H1 (cell line): ENCODE data around the gene FXN. TPM values are rescaled to one million over a fixed set of nuclear protein-coding genes. Genes with fewer than 3 reads are reported as not detected.
"Not testable (repeated sequence)": the region's sequence is repeated elsewhere in the genome, so short reads cannot be mapped to it uniquely, and the experiment has no call there.

Experiments
- CTCF ChIA-PET: fragments of 300-600 bp; sonication (Branson Sonifier 250); formaldehyde crosslinking; loops from one replicate; lab custom pipeline; 2021; ENCODE audit not compliant: partially characterized antibody; lab: Charles Lee
- POLR2A ChIA-PET: fragments of 300-600 bp; sonication (Branson Sonifier 250); formaldehyde crosslinking; loops from one replicate; lab custom pipeline; 2021; ENCODE audit warnings: inconsistent platforms; ENCODE audit not compliant: partially characterized antibody; lab: Charles Lee
- DNase-seq, 2 experiments: peaks; one replicate each; pipeline versions ENCODE4 v3.0.0 to v3.0.0-alpha.2; 2010 to 2022; ENCODE audit warnings: low spot score in 2 of 2, low read depth in 1 of 2, mixed read lengths in 1 of 2
- FAIRE-seq: peaks from 2 replicates; lab custom pipeline; 2011; peaks lifted over from hg19 to GRCh38; lab: Jason Lieb, UNC
- H2AFZ ChIP-seq: 2 replicates; pipeline ENCODE4 v1.8.1; 2012; ENCODE audit warnings: low read length, inconsistent platforms
- H2AK5ac ChIP-seq: 2 replicates; pipeline ENCODE4 v1.6.1; 2013; ENCODE audit warnings: low read depth, low read length
- H2BK120ac ChIP-seq: replicated peaks from 2 replicates; pipeline ENCODE3; 2013; ENCODE audit warnings: low read depth, low read length, inconsistent platforms
- H2BK12ac ChIP-seq: 2 replicates; pipeline ENCODE4 v1.6.1; 2013; ENCODE audit warnings: low read depth, low read length
- H2BK15ac ChIP-seq: 2 replicates; pipeline ENCODE4 v1.6.1; 2013; ENCODE audit warnings: low read length
- H2BK20ac ChIP-seq: 2 replicates; pipeline ENCODE4 v1.6.1; 2013; ENCODE audit warnings: low read length
- H2BK5ac ChIP-seq: 2 replicates; pipeline ENCODE4 v1.6.1; 2013; ENCODE audit warnings: low read depth, low read length
- H3K14ac ChIP-seq: 2 replicates; pipeline ENCODE4 v1.6.1; 2013; ENCODE audit warnings: inconsistent platforms; ENCODE audit not compliant: insufficient read length
- H3K18ac ChIP-seq: 2 replicates; pipeline ENCODE4 v1.6.1; 2013; ENCODE audit warnings: low read length; ENCODE audit errors: extremely low read depth
- H3K23ac ChIP-seq: 2 replicates; pipeline ENCODE4 v1.6.1; 2013; ENCODE audit warnings: inconsistent platforms; ENCODE audit not compliant: insufficient read length
- H3K23me2 ChIP-seq: 2 replicates; pipeline ENCODE4 v1.6.1; 2013; ENCODE audit warnings: low read depth, low read length
- H3K27ac ChIP-seq: 2 replicates; pipeline ENCODE4 v1.6.1; 2011; ENCODE audit warnings: low read depth, low read length, inconsistent platforms
- H3K27me3 ChIP-seq, 4 experiments: replicated peaks in 1 of 4; 1 replicate in 1 of 4; 2 replicates in 3 of 4; pipeline versions ENCODE4 v1.6.1 to v1.8.1; 2011 to 2013; ENCODE audit warnings: low read length in 3 of 4, mild to moderate bottlenecking in 3 of 4, inconsistent platforms in 2 of 4, mixed read lengths in 2 of 4, moderate library complexity in 1 of 4; ENCODE audit not compliant: control insufficient read depth in 3 of 4, insufficient read depth in 3 of 4; ENCODE audit errors: extremely low read depth in 1 of 4
- H3K36me3 ChIP-seq, 4 experiments: 2 replicates each; pipeline versions ENCODE4 v1.6.1 to v1.8.1; 2011 to 2013; ENCODE audit warnings: mild to moderate bottlenecking in 4 of 4, low read length in 3 of 4, moderate library complexity in 2 of 4, control low read depth in 1 of 4, inconsistent platforms in 1 of 4; ENCODE audit not compliant: insufficient read depth in 4 of 4, control insufficient read depth in 2 of 4
- H3K4ac ChIP-seq: replicated peaks from 2 replicates; pipeline ENCODE3; 2013; ENCODE audit warnings: low read length, low read depth, mixed read lengths, inconsistent platforms; ENCODE audit not compliant: insufficient read length
- H3K4me1 ChIP-seq, 4 experiments: replicated peaks in 1 of 4; 1 replicate in 1 of 4; 2 replicates in 3 of 4; pipeline versions ENCODE4 v1.6.1 to v1.8.1; 2011 to 2013; ENCODE audit warnings: low read length in 3 of 4, inconsistent platforms in 2 of 4, mixed read lengths in 1 of 4; ENCODE audit not compliant: insufficient read depth in 4 of 4, control insufficient read depth in 3 of 4
- H3K4me2 ChIP-seq, 2 experiments: 2 replicates each; pipeline versions ENCODE4 v1.6.1 to v1.8.1; 2011 to 2013; ENCODE audit warnings: low read depth in 2 of 2, low read length in 2 of 2, control low read depth in 1 of 2, inconsistent platforms in 1 of 2, mild to moderate bottlenecking in 1 of 2; ENCODE audit not compliant: insufficient read depth in 1 of 2
- H3K4me3 ChIP-seq, 4 experiments: fragments of 200-600, 300-600 bp in 1 of 4; sonication (generic), shearing (Covaris generic), sonication (Bioruptor Twin) in 1 of 4; 2 replicates each; pipeline versions ENCODE4 v1.5.1 to v1.8.1; 2011 to 2016; ENCODE audit warnings: low read length in 4 of 4, low read depth in 3 of 4, control low read depth in 2 of 4, inconsistent platforms in 2 of 4, mild to moderate bottlenecking in 2 of 4, mixed read lengths in 1 of 4, moderate library complexity in 1 of 4; ENCODE audit not compliant: insufficient read depth in 2 of 4; ENCODE audit errors: extremely low read depth in 1 of 4
- H3K56ac ChIP-seq: replicated peaks from 2 replicates; pipeline ENCODE3; 2013; ENCODE audit warnings: low read depth, mild to moderate bottlenecking, mixed read lengths, low read length, inconsistent platforms; ENCODE audit not compliant: insufficient read length
- H3K79me1 ChIP-seq: 2 replicates; pipeline ENCODE4 v1.6.1; 2013; ENCODE audit warnings: low read depth, low read length, control low read depth
- H3K79me2 ChIP-seq, 2 experiments: 2 replicates each; pipeline versions ENCODE4 v1.6.1 to v1.8.1; 2012 to 2013; ENCODE audit warnings: low read length in 2 of 2, mild to moderate bottlenecking in 2 of 2, inconsistent platforms in 1 of 2; ENCODE audit not compliant: insufficient read depth in 2 of 2, control insufficient read depth in 1 of 2
- H3K9ac ChIP-seq, 4 experiments: replicated peaks in 1 of 4; 1 replicate in 1 of 4; 2 replicates in 3 of 4; pipeline versions ENCODE4 v1.6.1 to v1.8.1; 2011 to 2013; ENCODE audit warnings: low read depth in 3 of 4, low read length in 3 of 4, control low read depth in 2 of 4, mild to moderate bottlenecking in 2 of 4, moderate library complexity in 2 of 4, inconsistent platforms in 1 of 4; ENCODE audit errors: extremely low read depth in 1 of 4
- H3K9me3 ChIP-seq, 2 experiments: 2 replicates each; pipeline versions ENCODE4 v1.6.1 to v1.8.1; 2012 to 2013; ENCODE audit warnings: mild to moderate bottlenecking in 2 of 2, moderate library complexity in 2 of 2, control low read depth in 1 of 2, inconsistent platforms in 1 of 2, low read depth in 1 of 2, low read length in 1 of 2, mixed read lengths in 1 of 2; ENCODE audit not compliant: insufficient read depth in 2 of 2
- H4K20me1 ChIP-seq, 2 experiments: replicated peaks in 1 of 2; 2 replicates each; pipeline versions ENCODE3 to v1.8.1; 2011 to 2013; ENCODE audit warnings: inconsistent platforms in 2 of 2, low read length in 2 of 2, mild to moderate bottlenecking in 1 of 2; ENCODE audit not compliant: insufficient read depth in 2 of 2, control insufficient read depth in 1 of 2
- H4K5ac ChIP-seq: 2 replicates; pipeline ENCODE4 v1.6.1; 2013; ENCODE audit warnings: low read length, low read depth, mixed read lengths, inconsistent platforms; ENCODE audit not compliant: insufficient read length
- H4K8ac ChIP-seq: 2 replicates; pipeline ENCODE4 v1.8.0; 2013; ENCODE audit warnings: mild to moderate bottlenecking, moderate library complexity, low read length, inconsistent platforms; ENCODE audit not compliant: insufficient read depth; ENCODE audit errors: extremely low read depth
- H4K91ac ChIP-seq: replicated peaks from 2 replicates; pipeline ENCODE3; 2013; ENCODE audit warnings: low read length, mixed read lengths, inconsistent platforms; ENCODE audit not compliant: insufficient read length
- FOSL1 ChIP-seq: IDR thresholded peaks from 2 replicates; pipeline ENCODE4 v1.6.1; 2011; ENCODE audit warnings: mild to moderate bottlenecking, low read depth, low read length, moderate library complexity; ENCODE audit not compliant: insufficient read depth
- MAX ChIP-seq: IDR thresholded peaks from 2 replicates; pipeline ENCODE4 v1.6.1; 2012; ENCODE audit warnings: inconsistent platforms
- WGBS, 2 experiments: shearing (Covaris generic) in 1 of 2; methylation state at CpG; one replicate each; pipeline versions ENCODE4 v1.1.6 to v1.1.7; 2013 to 2015; ENCODE audit warnings: low lambda C conversion rate in 2 of 2, mixed read lengths in 2 of 2, inconsistent platforms in 1 of 2, low coverage in 1 of 2, missing lambda C conversion rate in 1 of 2; ENCODE audit not compliant: insufficient replicate concordance in 2 of 2, insufficient coverage in 1 of 2, insufficient read length in 1 of 2; ENCODE audit errors: extremely low coverage in 1 of 2, missing lambda C conversion rate in 1 of 2; 5-methylcytosine and 5-hydroxymethylcytosine counted together
- polyA plus RNA-seq, 7 experiments: library from polyadenylated mRNA; depleted of rRNA in 3 of 7; stranded (reverse) in 5 of 7; unstranded in 2 of 7; fragments of >200 nt in 5 of 7; fragments of 200-250 nt in 2 of 7; gene quantifications; 1 replicate in 5 of 7; 2 replicates in 1 of 7; 4 replicates in 1 of 7; pipeline versions ENCODE4 v1.2.1 to v1.2.3, GENCODE V29; 2011 to 2013; ENCODE audit warnings: missing spikeins in 2 of 7, mixed read lengths in 2 of 7
- total RNA-seq: library from RNA; stranded (reverse); fragmentation: NEBNext Ultra II Directional; extraction: Animal tissue kit (Norgen Biotek cat#: 25700); gene quantifications from 2 replicates; pipeline ENCODE4 v1.2.1, GENCODE V29; 2021

The FXN gene
- total and polyA plus RNA-seq, 2 of the 8 experiments (the other 6 are each of a cell fraction or from before 2014, with no cell fraction given) = 34.2 to 37.5 TPM

- no peak for TF ChIP-seq FOSL1
- no peak for TF ChIP-seq MAX
These were observed 62.5 kb downstream of the FXN start (continued) for GRCh38 chr9:69097923-69098593.

DNA sequence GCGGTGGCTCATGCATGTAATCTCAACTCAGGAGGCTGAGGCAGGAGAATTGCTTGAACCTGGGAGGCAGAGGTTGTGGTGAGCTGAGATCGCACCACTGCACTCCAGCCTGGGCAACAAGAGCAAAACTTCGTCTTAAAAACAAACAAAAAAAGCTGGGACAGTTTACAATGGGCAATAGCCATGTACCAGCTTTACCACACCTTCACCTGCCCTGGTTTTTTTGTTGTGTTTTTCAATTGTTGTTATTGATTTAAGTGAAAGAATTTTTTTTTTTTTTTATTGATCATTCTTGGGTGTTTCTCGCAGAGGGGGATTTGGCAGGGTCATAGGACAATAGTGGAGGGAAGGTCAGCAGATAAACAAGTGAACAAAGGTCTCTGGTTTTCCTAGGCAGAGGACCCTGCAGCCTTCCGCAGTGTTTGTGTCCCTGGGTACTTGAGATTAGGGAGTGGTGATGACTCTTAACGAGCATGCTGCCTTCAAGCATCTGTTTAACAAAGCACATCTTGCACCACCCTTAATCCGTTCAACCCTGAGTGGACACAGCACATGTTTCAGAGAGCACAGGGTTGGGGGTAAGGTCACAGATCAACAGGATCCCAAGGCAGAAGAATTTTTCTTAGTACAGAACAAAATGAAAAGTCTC is 67.9 kb downstream of the FXN start:
- H4K20me1 ChIP-seq, H2BK12ac ChIP-seq, H2BK20ac ChIP-seq, H4K8ac ChIP-seq, H3K4me2 ChIP-seq, H4K5ac ChIP-seq, H3K9me3 ChIP-seq, H3K79me1 ChIP-seq, H2BK120ac ChIP-seq, H2BK5ac ChIP-seq, CTCF ChIA-PET, H3K36me3 ChIP-seq, H3K18ac ChIP-seq, FAIRE-seq, H3K4me3 ChIP-seq, H3K56ac ChIP-seq, H3K27me3 ChIP-seq, H2BK15ac ChIP-seq, H3K79me2 ChIP-seq, H2AK5ac ChIP-seq, H4K91ac ChIP-seq, H3K9ac ChIP-seq, H3K4ac ChIP-seq, H2AFZ ChIP-seq, H3K23ac ChIP-seq, H3K14ac ChIP-seq, H3K23me2 ChIP-seq, DNase-seq, H3K4me1 ChIP-seq, H3K27ac ChIP-seq: not testable (repeated sequence)
- POLR2A ChIA-PET = interaction anchor here (0.8 to 5.8 kb wide), 3 partner anchors 14 to 28 kb away, joined by 3 to 54 read pairs (median 7); no protein-coding TSS in a partner anchor
- WGBS, 2 experiments = 93% methylated on average over 3 of the region's 7 CpGs; no CpG with 5 or more reads in 1 of the 2 experiments
